Activated CD8-positive, alpha-beta memory T cell treated with anti-CD3 and anti-CD28 coated beads, Interleukin-2, amount 50 U/mL, for 24 hours (primary cell): Measurements from ENCODE around the gene C1QTNF8.

ENCODE experiments used
- DNase-seq: peaks from one replicate; pipeline ENCODE4 v3.0.0-alpha.2; 2020; ENCODE audit errors: extremely low read depth

Gene C1QTNF8

DNA sequence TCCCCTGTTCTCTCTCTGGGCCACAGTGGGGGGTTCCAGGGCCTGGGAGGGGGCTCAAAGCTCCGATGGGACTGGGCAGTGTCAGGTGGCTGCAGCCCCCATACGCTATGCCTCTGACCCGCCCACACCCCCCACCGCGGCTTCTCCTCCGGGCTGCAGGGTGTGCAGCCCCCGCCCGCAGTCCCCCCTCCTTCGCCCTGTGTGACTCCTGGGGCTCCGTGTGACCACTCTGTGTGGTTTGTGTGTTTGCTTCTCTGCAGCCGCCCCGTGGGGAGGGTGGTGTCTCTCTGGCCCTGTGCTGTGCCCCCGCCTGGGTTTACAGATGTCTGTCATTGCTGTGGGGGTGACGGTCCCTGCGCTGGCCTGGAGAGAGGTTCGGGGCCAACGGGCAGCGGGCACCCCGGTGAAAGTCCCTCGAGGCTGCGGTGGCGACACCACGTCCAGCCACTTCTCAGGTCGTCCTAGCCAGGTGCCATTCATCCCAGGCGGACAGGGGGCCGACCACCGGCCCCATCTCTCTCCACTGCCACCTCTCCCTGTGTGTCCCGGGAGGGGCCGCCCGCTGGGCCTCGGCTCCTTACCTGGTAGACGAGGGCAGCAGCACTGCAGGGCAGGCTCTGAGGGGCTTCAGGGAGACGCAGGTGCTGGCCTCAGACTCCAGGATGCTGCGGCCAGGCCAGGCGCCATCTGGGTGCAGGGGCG, 18.0 kb downstream of the C1QTNF8 start:
- DNase-seq = no peak

GRCh38 chr16:1076801-1077576, 19.1 kb downstream of the C1QTNF8 start:
- DNase-seq = no peak

DNA sequence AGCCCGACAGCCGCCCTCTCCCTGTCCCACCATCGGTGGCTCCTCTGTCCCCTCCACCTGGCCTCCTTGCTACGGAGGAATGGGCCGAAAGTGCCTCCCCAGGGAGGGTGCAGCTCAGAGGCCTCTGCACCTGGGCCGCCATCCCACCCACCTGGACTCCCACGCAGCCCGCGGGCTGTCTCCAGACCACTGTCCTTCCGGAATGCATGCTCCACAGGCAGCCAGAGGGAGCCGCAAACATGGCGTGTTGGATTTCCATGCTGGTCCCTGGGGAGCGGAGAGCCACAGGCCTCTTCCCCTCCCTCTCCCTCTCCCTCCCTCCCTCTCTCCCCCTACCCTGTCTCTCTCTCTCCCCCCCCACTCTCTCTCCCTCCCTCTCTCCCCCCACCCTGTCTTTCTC, 20.5 kb downstream of the C1QTNF8 start:
- DNase-seq = no peak

DNA sequence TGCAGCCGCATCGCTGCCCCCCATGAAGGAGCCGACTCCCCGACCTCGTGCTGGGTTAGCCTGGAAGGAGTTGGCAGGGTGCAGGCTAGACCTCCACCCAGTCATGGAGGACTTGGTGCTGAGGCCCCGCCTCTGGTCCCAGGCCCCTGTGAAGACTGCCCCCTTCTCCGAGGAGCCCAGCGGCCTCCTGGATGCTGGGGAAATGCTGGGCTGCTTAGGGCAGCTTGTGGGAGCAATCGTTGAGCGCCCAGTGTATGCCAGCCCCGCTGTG, 21.7 kb downstream of the C1QTNF8 start:
- no peak for DNase-seq

- no peak for DNase-seq
Observed at GRCh38 chr16:1073566-1074378, 22.3 kb downstream of the C1QTNF8 start.

DNA sequence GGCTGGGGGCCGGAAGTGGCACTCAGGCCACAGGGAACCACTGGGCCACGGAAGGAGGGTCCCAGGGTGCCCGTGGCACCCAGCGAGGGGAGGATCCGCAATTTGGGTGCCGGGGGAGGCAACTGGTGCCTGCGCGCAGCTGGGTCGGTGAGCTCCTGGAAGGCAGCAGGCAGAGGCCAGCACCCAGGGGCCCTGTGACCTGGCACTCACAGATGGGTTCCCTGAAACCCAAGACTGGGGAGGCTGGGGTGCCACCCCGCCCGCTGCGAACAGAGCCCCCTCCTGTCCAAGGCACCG, 22.8 kb downstream of the C1QTNF8 start:
- no peak for DNase-seq

DNA sequence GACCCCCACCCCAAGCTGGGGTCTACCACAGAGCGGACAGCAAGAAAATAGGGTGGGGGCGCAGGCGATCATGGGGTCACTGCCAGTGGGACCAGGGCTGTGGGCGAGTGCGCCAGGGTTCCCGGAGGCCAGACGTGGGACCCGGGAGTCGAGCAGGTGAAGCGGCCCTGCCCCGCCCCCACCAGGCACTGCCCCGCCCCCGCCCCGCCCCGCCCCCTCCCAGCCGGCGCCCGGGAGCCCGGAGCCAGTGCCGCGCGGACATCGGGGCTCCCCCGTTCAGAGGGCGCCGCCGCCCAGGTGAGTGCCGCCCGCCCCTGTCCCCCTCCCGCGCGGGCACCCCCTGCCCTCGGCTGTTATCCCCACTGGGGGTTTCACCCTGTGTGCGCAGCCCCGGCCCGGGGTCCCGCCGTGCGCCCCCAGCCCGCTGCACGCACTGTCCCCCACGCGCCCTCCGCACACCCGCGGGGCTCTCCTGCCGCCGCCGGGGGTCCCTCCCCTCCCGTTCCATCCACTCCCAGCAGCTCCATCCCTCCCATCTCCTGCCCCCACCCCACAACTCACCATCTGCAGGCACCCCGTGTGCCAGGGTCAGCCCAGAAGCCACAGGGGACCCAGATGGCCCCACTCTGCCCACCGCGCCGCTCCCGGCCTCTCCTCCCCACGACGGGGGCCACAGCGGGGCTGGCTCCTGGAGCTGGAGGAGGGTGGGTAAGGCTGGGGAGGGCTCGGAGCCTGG, 23.4 kb downstream of the C1QTNF8 start, which contains the start of gene SSTR5:
Gene SSTR5, plus strand, starts transcription at position 222 of the 736 bp plus-strand sequence. CDS start 6,122 bp downstream, outside the sequence.
- DNase-seq = no peak

GRCh38 chr16:1071561-1072225, 24.4 kb downstream of the C1QTNF8 start:
- DNase-seq = no peak

DNA sequence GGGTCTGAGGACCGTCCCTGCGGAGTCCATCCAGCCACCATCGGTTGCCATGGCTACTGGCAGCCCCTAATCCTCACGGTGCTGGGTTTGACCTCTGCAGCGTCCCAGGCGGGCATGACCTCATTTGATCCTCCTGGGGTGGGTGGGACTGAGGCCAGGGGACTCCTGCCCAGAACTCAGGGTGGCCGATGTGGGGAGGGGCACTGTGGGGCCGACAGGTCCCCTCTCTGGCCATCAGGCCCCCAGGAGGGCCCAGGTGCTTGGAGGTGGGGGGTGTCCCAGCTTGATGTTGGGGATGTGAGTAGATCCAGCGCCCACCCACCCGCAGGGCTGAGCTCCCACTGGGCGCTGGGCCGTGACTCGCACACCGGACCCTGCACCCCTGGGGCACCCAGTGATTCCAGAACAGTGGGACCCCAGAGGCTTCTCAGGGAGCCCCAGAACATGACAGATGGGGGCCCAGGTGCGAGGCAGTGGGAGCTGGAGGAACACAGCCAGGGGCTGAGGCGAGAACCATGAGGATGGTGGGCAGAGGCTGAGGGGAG, 25.1 kb downstream of the C1QTNF8 start:
- DNase-seq = no peak

- no peak for DNase-seq
Observed at GRCh38 chr16:1070084-1070863, 25.8 kb downstream of the C1QTNF8 start.

DNA sequence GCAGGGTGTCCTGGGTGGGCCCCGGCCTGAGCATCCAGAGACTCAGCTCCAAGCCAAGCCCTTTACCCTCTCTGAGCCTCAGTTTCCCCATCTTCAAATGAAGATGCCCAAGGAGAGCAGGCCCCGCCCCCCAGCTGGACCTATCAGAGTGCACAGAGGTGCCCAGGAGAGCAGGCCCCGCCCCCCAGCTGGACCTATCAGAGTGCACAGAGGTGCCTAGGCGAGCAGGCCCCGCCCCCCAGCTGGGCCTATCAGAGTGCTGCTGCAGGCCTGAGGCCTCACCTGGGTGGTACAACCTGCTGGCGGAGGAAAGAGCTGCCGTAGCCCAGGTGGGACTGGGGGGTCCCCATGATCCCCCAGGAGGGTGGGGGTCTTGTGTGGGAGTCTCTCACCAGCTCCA, 26.9 kb downstream of the C1QTNF8 start:
- DNase-seq = no peak

- DNase-seq = no peak
Observed at GRCh38 chr16:1068451-1068850, 27.6 kb downstream of the C1QTNF8 start.

DNA sequence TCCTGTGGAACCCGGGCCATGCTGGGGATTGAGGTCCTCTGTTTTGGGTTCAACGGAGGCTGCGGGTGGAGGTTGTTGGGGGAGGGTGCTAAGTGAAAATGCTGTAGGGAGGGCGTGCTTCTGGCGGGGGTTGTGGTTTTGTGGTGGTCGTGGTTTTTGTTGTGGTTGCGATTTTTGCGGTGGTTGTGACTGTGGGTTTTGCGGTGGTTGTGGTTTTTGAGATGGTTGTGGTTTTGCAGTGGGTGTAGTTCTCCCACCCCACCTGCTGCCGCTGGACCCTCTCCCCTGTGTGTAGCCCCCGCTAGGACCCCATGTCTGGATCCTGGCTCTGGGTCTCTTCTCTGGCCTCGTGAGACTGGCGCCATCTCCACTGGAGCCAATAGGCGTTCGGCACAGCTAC, 28.4 kb downstream of the C1QTNF8 start:
- no peak for DNase-seq

GRCh38 chr16:1066584-1067172, 29.4 kb downstream of the C1QTNF8 start:
- no peak for DNase-seq

DNA sequence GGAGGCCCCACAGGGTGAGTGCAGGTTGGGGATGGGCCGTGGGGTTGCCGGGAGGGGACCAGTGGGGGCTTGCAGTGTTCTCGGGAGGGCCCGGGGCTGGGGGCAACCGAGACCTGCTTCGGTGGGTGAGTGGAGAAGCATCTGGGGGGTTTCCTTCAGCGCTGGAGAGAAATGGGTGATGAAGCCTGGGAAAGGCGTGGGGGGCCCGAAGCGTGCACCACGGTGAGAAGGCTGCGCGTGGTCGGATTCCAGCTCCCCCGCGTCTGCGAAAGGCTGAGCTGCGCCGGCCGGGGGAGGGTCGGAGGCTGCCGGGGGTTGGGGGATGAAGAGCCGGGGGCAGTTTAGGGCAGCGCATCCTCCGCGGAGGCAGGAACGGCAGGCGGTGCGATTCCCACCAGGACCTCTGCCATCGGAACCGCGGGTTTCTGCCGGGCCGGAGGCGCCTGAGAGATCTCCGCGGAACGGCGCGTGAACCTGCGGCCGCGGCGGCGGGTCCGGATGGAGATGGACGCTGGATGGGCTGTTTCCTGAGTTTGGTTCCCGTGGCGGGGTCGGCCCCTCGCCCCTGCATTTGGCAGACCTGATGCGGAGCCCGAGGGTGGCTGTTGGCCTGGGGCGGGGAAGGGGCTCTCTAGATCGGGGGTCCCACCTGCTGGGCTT, 30.4 kb downstream of the C1QTNF8 start:
- no peak for DNase-seq

DNA sequence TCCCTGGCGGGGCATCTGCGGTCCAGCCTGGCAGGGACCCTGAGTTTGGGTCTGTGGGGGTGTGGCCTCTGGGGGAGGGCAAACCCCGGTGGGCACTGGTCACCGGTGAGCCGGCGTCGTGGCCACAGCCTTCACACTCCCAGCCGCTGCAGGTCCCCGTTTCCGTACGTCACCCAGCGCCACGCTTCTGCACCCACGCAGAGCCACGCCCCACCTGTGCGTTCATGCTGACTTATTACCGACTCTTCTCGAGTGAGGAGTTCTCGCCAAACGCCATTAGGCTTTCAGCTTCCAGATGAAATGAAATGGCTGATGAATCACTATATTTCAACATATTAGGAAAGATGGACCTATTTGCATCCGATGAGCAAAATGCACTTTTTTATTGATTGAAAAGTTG, 32.3 kb downstream of the C1QTNF8 start:
- no peak for DNase-seq

- no peak for DNase-seq
Observed at GRCh38 chr16:1062895-1063294, 33.1 kb downstream of the C1QTNF8 start.

- DNase-seq = no peak
Observed at GRCh38 chr16:1061769-1062505, 34.1 kb downstream of the C1QTNF8 start.
